Gastrocnemius medialis (tissue), 4 donors: ENCODE data around the gene FBXO38.

Experiments
- CTCF ChIP-seq, 5 experiments: fragments of 450-650 bp in 3 of 5; fragments of 200-600 bp in 2 of 5; sonication (generic) in 2 of 5; IDR thresholded peaks in 4 of 5; conservative IDR thresholded peaks in 1 of 5; 1 replicate in 4 of 5; 2 replicates in 1 of 5; pipeline ENCODE4 v1.5.1; 2016 to 2019; ENCODE audit warnings: antibody characterized with exemption in 5 of 5, mild to moderate bottlenecking in 3 of 5, moderate library complexity in 3 of 5
- POLR2A ChIP-seq, 2 donors: fragments of 450-650 bp; IDR thresholded peaks; one replicate each; pipeline ENCODE4 v1.6.1; 2017; ENCODE audit warnings: antibody characterized with exemption in 2 of 2, mild to moderate bottlenecking in 2 of 2, moderate library complexity in 2 of 2

GRCh38 chr5:148401604-148402003, 17.8 kb downstream of the FBXO38 start:
- TF ChIP-seq CTCF (IDR thresholded peaks at IDR 0.05 in 4 of 5, conservative IDR thresholded peaks at IDR 0.05 in 1 of 5) (no peak), POLR2A (IDR thresholded peaks at IDR 0.05) (no peak)
